ENCODE data around the gene NEK9.
"Not testable (repeated sequence)": the region's sequence is repeated elsewhere in the genome, so short reads cannot be mapped to it uniquely, and the experiment has no call there.

NEK9 gene

GRCh38 chr14:75126679-75127473 is at the start of gene NEK9:
NEK9 (minus strand) TSS chr14:75127048; CDS start chr14:75126921, 127 bp downstream.
- peak; percentile 84 to 87 for DNase-seq

- DNase-seq, result peak; percentile 89
Observed at GRCh38 chr14:75176142-75176820, 49.4 kb upstream of the NEK9 start, which contains the start of gene TMED10. TMED10 (minus strand) TSS chr14:75176612; CDS start chr14:75176579, 33 bp downstream.

DNA sequence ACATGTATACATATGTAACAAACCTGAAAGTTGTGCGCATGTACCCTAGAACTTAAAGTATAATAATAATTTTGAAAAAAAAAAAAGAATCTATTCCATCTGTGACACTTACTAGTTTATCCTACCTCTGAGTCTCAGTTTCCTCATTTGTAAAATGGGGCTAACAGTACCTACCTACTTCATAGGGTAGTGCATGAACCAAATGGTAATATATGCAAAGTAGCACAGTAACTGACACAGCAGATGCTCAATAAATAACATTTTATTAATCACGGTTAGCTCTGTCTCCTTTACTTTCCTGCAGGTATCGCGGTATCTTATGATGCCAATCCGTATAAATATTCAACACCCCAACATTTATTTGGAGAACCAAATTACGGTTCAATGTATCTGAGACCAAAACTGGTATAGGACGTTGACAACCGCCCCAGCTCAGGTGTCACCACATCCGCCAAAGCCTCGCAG is 48.9 kb upstream of the NEK9 start:
- DNase-seq, result no peak

DNA sequence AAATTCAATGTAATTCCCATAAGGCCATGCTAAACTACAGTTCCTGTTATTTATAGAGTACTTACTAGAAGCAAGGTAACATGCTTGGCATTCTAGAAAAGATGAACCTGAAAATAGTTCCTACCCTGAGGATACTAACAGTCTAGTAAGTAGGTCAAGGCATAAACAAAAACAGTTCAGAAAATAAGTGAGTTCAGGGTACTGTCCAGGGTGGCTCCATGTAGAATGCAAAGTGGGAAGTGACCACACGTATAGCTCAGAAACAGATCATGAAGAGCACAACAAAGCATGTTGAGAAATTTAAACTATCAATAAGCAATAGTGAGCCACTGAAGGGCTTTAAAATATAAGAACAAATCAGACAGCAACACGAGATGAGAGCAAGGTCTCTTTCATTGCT is 47.2 kb upstream of the NEK9 start:
- DNase-seq, result no peak

- DNase-seq, result no peak
Observed at GRCh38 chr14:75170772-75171171, 43.9 kb upstream of the NEK9 start.

- no peak for DNase-seq
Observed at GRCh38 chr14:75168586-75169335, 41.9 kb upstream of the NEK9 start.

GRCh38 chr14:75167325-75167724 is 40.5 kb upstream of the NEK9 start:
- DNase-seq, result no peak

- no peak for DNase-seq
Observed at GRCh38 chr14:75165586-75166391, 38.9 kb upstream of the NEK9 start.

- no peak for DNase-seq
Observed at GRCh38 chr14:75164809-75165208, 38.0 kb upstream of the NEK9 start.

DNA sequence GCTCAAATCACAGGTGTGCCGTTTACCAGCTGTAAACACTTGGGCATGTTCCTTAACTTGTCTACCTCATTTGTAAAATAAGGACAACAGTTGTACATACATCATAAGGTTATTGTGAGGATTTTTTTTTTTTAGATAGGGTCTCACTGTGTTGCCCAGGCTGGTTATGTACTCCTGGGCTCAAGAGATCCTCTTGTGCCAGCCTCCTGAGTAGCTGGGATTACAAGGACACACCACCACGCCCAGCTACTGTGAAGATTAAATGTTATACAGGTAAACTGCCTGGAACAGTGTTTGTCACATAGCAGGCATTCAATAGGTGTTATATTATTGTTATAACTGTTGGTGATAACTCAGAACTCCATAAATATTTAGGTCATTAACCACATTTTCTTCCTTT is 36.8 kb upstream of the NEK9 start:
- DNase-seq, result no peak

DNA sequence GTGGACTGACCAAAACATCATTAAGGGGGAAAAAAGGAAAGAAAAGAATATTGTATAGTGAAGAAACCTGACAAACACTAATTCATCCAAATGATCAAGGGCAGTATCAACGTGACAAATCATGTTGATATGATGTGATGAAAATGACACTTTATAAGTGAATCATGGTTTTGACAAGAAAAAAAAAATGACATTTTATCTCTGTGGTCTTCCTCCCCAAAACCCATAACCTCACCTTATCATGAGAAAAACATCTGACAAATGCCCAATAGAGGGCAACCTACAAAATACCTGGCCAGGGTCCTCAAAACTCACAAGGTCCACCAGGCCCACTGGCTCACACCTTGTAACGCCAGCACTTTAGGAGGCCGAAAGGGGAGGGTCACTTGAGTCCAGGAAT is 35.8 kb upstream of the NEK9 start:
- no peak for DNase-seq

DNA sequence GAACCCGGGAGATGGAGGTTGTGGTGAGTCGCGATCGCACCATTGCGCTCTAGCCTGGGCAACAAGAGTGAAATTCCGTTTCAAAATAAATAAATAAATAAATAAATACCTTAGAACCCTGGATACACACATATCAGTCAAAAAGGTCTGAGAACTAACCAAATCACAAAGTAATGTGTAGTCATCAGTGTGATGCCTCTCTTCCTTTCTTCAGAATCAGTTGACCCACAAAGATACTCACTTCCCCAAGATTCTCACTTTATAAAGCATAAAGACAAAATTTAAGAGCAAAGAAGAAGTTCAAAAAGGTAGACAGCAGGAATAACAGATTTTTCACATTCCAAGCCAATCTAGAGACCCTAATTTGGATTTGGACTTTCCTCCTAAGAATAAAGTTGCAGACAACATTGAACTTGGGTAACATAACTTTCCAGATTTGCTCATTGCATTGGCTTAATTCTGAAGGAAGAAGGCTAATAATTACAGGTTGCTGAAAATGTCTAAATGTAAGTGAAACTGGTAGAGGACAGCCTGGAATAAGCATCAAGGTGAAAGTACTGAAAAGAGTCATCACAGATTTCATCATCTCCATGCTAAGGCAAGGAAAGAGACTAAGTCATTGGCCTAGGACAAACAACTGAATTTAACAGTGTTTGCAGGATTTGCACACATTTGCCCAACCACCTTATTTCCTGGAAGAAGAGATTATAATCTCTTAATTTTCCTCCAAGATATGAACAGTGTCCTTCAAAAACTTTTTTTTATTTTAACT is 32.2 kb upstream of the NEK9 start:
- no peak for DNase-seq

GRCh38 chr14:75156901-75157300 is 30.1 kb upstream of the NEK9 start:
- no peak for DNase-seq

GRCh38 chr14:75156111-75156510 is 29.3 kb upstream of the NEK9 start:
- no peak for DNase-seq

DNA sequence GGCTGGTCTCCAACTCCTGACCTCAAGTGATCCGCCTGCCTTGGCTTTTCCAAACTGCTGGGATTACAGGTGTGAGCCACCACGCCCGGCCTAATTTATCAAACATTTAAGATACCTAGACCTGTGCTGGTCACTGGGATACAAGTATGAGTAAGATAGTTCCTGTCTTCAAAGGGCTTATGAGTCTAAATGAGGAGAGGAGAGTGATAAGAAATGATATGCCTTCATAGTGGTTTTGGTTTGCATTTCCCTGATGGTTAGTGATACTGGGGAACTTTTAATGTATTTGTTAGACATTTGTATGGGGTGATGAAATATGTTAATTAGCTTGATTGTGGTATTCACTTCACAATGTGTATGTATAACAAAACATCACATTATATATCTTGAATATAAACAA is 28.3 kb upstream of the NEK9 start:
- no peak for DNase-seq

DNA sequence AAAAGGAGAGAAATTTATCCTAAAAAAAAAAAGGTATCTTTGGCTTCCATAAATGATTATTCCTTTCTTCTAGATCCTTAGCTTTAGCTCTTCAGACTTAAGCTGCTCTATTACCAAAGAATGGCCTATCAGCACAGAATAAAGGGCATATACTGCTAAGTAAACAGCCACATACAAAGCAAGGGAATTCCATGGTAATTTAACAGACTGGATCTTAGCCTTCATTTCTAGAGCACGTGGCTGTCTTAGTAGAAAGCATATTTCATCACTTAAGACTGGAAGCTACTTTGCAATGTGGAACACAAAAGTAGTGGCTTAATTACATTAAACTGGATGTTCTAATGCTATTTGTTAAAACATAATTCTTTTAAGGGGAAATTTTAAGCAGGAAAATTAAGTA is 26.4 kb upstream of the NEK9 start:
- DNase-seq, result no peak

DNA sequence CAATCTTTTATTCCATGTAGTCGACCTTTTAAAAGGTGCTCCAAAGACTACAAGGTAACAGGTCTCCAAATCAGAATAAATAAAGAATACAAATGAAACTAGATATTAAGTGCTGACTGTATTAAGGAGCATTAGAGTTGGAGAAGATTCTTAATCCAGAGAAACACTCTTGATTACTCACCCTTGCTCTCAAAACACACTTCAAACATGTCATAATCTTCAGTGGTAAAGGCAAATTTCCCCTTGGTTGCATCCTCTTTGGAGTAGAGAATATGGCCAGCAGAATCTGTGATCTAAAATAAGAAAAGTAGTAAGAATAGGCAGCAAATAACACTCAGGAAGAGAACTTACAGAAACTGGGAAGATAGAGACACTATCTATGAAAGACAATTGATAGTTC is 25.0 kb upstream of the NEK9 start:
- no peak for DNase-seq

- not testable (repeated sequence) for DNase-seq
Observed at GRCh38 chr14:75150637-75151036, 23.8 kb upstream of the NEK9 start.

DNA sequence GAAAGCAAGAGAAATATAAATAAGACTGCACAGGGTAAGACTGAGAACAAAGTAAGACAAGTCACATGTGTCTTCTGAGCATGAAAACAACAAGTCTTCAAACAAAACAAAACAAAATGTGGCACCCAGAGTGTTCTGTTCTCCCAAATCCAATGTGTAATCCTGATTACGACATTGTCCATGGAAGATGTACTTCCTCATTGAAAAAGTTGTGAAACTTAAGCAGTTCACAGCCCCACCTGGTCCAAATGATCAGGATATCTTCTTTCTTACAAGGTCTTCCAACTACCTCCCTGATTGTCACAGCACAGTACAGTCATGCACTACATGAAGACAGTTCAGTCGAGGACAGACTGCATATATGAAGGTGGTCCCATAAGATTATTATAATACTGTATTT is 23.3 kb upstream of the NEK9 start:
- no peak for DNase-seq

GRCh38 chr14:75147423-75148071 is 20.7 kb upstream of the NEK9 start:
- no peak for DNase-seq

- no peak for DNase-seq
Observed at GRCh38 chr14:75144944-75145343, 18.1 kb upstream of the NEK9 start.

Data from stimulated activated CD4-positive, alpha-beta T cell treated with anti-CD3 and anti-CD28 coated beads, Interleukin-2, amount 100 ng/mL, for 48 hours (primary cell).